HG03439 (cell line): ENCODE measurements around the gene LEO1.

Experiments
- ATAC-seq: cut with Tn5 transposase; IDR thresholded peaks from one replicate; pipeline ENCODE4 v1.9.1; 2021; ENCODE audit warnings: mild to moderate bottlenecking, moderate library complexity; ENCODE audit not compliant: unreplicated experiment

Gene LEO1

GRCh38 chr15:51971375-51972133 lies at the start of gene LEO1:
TSS of gene LEO1 (minus strand) at chr15:51971778. CDS start at chr15:51971745, 33 bp downstream.
- ATAC-seq = peak; percentile 87

- no peak for ATAC-seq
Measured at GRCh38 chr15:52021128-52021671, 49.6 kb upstream of the LEO1 start.

- ATAC-seq = no peak
Measured at GRCh38 chr15:52020221-52021085, 48.9 kb upstream of the LEO1 start.

GRCh38 chr15:52019394-52020220 lies 48.0 kb upstream of the LEO1 start:
- ATAC-seq = peak; percentile 55

GRCh38 chr15:52018693-52019393 lies 47.3 kb upstream of the LEO1 start, which contains the start of gene MAPK6:
TSS of gene MAPK6 (plus strand) at chr15:52019219. CDS start at chr15:52046461, 27,242 bp downstream.
- ATAC-seq = peak; percentile 77

GRCh38 chr15:52018244-52018643 lies 46.7 kb upstream of the LEO1 start:
- no peak for ATAC-seq

- ATAC-seq = no peak
Measured at GRCh38 chr15:52016316-52016715, 44.7 kb upstream of the LEO1 start.

GRCh38 chr15:52014616-52015015 lies 43.0 kb upstream of the LEO1 start:
- no peak for ATAC-seq

- ATAC-seq = no peak
Measured at GRCh38 chr15:52013151-52013791, 41.7 kb upstream of the LEO1 start.

- no peak for ATAC-seq
Measured at GRCh38 chr15:52012210-52012609, 40.6 kb upstream of the LEO1 start.

GRCh38 chr15:52011711-52012144 lies 40.1 kb upstream of the LEO1 start:
- ATAC-seq = no peak

GRCh38 chr15:52010633-52011595 lies 39.3 kb upstream of the LEO1 start:
- ATAC-seq = no peak

- no peak for ATAC-seq
Measured at GRCh38 chr15:52008698-52009434, 37.3 kb upstream of the LEO1 start.

GRCh38 chr15:52008359-52008697 lies 36.8 kb upstream of the LEO1 start:
- no peak for ATAC-seq

GRCh38 chr15:52006702-52007340 lies 35.2 kb upstream of the LEO1 start:
- peak; percentile 35 for ATAC-seq

- ATAC-seq = peak; percentile 76
Measured at GRCh38 chr15:52005748-52006701, 34.4 kb upstream of the LEO1 start.
